ENCODE data around the gene SMIM28. TPM values are rescaled to one million over a fixed set of nuclear protein-coding genes. Genes with fewer than 3 reads are reported as not detected.

The SMIM28 gene
- total RNA-seq, 1 donor from 2014 or later, result not detected

- intact Hi-C loops (cut with micrococcal nuclease), result no loop called here
These were observed 4.8 kb upstream of the SMIM28 start for GRCh38 chr6:138372711-138373463.

- intact Hi-C loops (cut with micrococcal nuclease), result no loop called here
These were observed 3.5 kb upstream of the SMIM28 start for GRCh38 chr6:138374230-138374629.

GRCh38 chr6:138374815-138375214 lies 2.9 kb upstream of the SMIM28 start:
- intact Hi-C loops (cut with micrococcal nuclease), result no loop called here

GRCh38 chr6:138377042-138377441 lies 663 bp upstream of the SMIM28 start:
- intact Hi-C loops (cut with micrococcal nuclease), result no loop called here

GRCh38 chr6:138378463-138378862 lies 758 bp downstream of the SMIM28 start:
- intact Hi-C loops (cut with micrococcal nuclease), result no loop called here

GRCh38 chr6:138382498-138383265 lies 5.0 kb downstream of the SMIM28 start:
- intact Hi-C loops (cut with micrococcal nuclease), result no loop called here

GRCh38 chr6:138383776-138384175 lies 6.1 kb downstream of the SMIM28 start:
- intact Hi-C loops (cut with micrococcal nuclease), result no loop called here

- intact Hi-C loops (cut with micrococcal nuclease), result no loop called here
These were observed 9.2 kb downstream of the SMIM28 start for GRCh38 chr6:138386897-138387296.

- intact Hi-C loops (cut with micrococcal nuclease), result no loop called here
These were observed 10.1 kb downstream of the SMIM28 start for GRCh38 chr6:138387577-138388368.

- intact Hi-C loops (cut with micrococcal nuclease), result no loop called here
These were observed 11.8 kb downstream of the SMIM28 start for GRCh38 chr6:138389551-138389950.

GRCh38 chr6:138393871-138394783 lies 16.4 kb downstream of the SMIM28 start:
- intact Hi-C loops (cut with micrococcal nuclease), result no loop called here

- intact Hi-C loops (cut with micrococcal nuclease), result no loop called here
These were observed 19.0 kb downstream of the SMIM28 start for GRCh38 chr6:138396709-138397108.

GRCh38 chr6:138397128-138398122 lies 19.7 kb downstream of the SMIM28 start:
- intact Hi-C loops (cut with micrococcal nuclease), result no loop called here

- intact Hi-C loops (cut with micrococcal nuclease), result loop anchor here (5.0 to 10.0 kb wide), 7 partner anchors 294 to 1183 kb away; partner anchors contain the start of gene IFNGR1
These were observed 22.6 kb downstream of the SMIM28 start for GRCh38 chr6:138400326-138400725.

- intact Hi-C loops (cut with micrococcal nuclease), result loop anchor here (5.0 to 10.0 kb wide), 7 partner anchors 293 to 1185 kb away; partner anchors contain the start of gene IFNGR1
These were observed 24.5 kb downstream of the SMIM28 start for GRCh38 chr6:138401960-138402837.

- intact Hi-C loops (cut with micrococcal nuclease), result loop anchor here (1.0 to 10.0 kb wide), 8 partner anchors 8 to 1186 kb away; partner anchors contain the start of gene IFNGR1
These were observed 25.1 kb downstream of the SMIM28 start for GRCh38 chr6:138402838-138403187.

- intact Hi-C loops (cut with micrococcal nuclease), result loop anchor here (1.0 to 10.0 kb wide), 8 partner anchors 8 to 1186 kb away; partner anchors contain the start of gene IFNGR1
These were observed 25.7 kb downstream of the SMIM28 start for GRCh38 chr6:138403324-138403800.
